Measurements from ENCODE around the gene AK5.
"Not testable (repeated sequence)": the region's sequence is repeated elsewhere in the genome, so short reads cannot be mapped to it uniquely, and the experiment has no call there.

The AK5 gene

DNA sequence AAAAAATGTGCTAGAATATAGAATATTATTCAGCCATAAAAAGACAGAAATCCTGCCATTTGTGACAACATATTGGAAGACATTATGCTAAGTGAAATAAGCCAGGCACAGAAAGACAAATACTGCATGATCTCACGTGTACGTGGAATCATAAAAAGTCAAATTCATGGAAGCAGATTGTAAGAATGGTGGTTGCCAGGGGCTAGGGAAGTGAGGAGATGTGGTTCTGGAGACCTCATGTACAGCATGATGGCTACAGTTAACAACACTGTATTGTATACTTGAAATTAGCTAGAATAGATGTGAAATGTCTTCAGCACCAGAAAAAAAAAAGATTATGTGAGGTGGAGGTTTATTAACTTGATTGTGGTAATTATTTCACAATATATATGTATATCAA lies 234.3 kb downstream of the AK5 start:
- no peak overlapping the region for H3K4me3 ChIP-seq (ENCODE audit: low read length)
- no peak for TF ChIP-seq ZNF274 (IDR thresholded peaks at IDR 0.05; ENCODE audit: low read depth, low read length)

DNA sequence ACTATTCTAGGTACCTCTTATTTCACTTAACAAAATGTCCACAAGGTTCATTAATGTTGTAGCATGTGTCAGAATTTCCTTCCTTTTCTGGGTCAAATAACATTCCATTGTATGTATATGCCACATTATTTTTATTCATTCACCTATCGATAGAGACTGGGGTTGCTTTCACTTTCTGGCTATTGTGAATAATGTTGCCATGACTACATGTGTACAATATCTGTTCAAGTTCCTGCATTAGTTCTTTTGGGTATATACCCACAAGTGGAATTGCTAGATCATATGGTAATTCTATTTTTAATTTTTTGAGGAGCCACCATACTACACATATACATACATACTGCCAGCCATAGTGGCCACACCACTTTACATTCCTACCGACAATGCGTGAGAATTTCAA lies 242.2 kb downstream of the AK5 start:
- no peak overlapping the region for H3K4me3 ChIP-seq (ENCODE audit: low read length)
- no peak for TF ChIP-seq ZNF274 (IDR thresholded peaks at IDR 0.05; ENCODE audit: low read depth, low read length)

- not testable (repeated sequence) for H3K4me3 ChIP-seq (ENCODE audit: low read length)
These were observed 249.3 kb downstream of the AK5 start for GRCh38 chr1:77531149-77531548.

DNA sequence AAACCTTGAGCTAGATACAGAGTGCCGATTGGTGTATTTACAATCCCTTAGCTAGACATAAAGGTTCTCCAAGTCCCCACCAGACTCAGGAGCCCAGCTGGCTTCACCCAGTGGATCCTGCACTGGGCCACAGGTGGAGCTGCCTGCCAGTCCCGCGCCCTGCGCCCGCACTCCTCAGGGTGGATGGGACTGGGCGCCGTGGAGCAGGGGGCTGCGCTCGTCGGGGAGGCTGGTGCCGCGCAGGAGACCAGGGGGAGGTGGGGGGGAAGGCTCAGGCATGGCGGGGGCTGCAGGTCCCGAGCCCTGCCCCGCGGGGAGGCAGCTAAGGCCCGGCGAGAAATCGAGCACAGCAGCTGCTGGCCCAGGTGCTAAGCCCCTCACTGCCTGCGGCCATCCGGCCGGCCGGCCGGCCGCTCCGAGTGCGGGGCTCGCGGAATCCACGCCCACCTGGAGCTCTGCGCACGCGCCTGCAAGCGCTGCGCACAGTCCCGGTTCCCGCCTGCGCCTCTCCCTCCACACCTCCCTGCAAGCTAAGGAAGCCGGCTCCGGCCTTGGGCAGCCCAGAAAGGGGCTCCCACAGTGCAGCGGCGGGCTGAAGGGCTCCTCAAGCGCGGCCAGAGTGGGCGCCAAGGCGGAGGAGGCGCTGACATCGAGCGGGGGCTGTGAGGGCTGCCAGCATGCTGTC lies 249.9 kb downstream of the AK5 start:
- not testable (repeated sequence) for H3K4me3 ChIP-seq (ENCODE audit: low read length)

DNA sequence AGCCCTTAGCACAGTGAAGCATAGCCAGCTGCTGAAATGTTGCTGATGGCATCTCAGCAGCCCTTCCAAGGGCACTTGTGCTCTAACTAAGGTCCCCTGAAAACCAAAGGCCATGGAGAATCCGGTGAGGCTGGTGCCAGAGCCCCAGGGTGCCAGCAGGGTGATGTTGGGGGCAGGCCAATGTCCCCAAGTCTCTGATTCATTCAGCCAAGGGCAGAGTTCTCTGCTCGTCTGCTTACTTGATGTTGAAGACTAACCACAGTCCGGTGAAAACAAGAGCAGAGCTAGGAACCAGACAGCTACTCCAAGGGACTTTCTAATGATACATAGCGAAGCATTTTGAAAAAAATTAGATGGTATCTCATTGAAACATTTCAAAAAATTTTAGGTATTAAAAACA lies 250.8 kb downstream of the AK5 start:
- TF ChIP-seq ZNF274 (IDR thresholded peaks at IDR 0.05; ENCODE audit: low read depth, low read length): no peak
- H3K4me3 ChIP-seq (ENCODE audit: low read length): no peak overlapping the region

GRCh38 chr1:77533660-77534305 lies 252.0 kb downstream of the AK5 start:
- no peak overlapping the region for H3K4me3 ChIP-seq (ENCODE audit: low read length)
- TF ChIP-seq ZNF274 (IDR thresholded peaks at IDR 0.05; ENCODE audit: low read depth, low read length): no peak

DNA sequence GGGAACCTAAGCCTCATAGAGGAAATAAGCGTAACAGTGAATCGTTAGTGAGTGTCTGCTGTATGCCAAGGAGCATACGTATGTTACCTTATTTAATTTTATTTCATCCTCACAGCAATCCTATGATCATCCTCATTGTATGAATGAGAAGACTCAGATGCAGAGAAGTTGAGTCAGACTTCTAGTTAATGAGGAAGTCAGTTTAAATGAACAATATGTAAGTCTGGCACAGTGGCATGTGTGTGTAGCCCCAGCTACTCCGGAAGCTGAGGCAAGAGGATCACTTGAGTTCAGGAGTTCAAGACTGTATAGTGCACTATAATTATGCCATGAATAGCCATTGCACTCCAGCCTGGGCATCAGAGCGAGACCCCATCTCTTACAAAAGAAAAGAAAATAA lies 252.6 kb downstream of the AK5 start:
- no peak for TF ChIP-seq ZNF274 (IDR thresholded peaks at IDR 0.05; ENCODE audit: low read depth, low read length)
- H3K4me3 ChIP-seq (ENCODE audit: low read length): no peak overlapping the region

DNA sequence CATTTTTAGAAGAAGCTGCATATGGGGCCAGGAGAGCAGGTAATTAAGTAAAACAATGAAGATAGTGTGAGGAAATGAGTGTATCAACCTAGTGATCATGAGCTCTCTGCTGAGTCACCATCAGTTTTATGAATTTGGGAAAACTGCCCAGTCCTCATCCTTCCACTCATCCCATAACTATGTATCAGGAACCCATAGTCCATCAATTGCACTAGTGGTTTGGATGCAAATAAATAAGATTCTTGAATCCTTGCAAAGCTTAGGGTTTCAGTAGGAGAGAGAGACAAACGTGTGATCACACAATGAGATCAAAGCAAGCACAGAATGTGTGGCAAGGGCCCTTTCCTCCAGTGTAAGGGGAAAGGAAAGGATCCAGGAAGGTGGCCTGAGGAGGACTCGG lies 255.0 kb downstream of the AK5 start:
- TF ChIP-seq ZNF274 (IDR thresholded peaks at IDR 0.05; ENCODE audit: low read depth, low read length): no peak
- no peak overlapping the region for H3K4me3 ChIP-seq (ENCODE audit: low read length)

DNA sequence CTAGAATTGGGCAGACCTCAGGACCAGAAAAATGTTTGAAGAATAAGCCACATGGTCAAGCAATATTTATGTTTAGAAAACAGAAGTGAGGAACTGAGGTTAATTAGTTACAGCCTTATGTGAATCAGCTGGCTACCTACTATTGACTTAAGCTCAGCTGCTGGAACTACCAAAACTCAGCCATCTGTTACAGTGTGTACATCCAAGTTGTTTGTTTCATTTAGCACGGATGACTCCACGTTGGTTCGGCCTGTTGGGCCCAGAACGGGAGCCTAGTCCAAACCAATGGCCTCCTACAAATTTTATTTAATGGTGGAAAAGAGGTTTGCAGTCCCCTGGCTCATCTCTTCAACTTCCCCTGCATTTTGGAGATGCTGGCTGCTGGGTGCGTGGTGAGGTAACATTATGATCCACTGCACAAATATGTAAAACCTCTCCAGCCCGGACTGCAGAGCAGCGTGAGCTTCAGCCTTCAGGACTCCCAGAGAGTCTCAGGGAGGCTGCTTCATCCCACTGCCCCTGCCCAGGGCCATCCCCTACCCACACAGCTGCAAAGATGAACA lies 257.2 kb downstream of the AK5 start:
- TF ChIP-seq ZNF274 (IDR thresholded peaks at IDR 0.05; ENCODE audit: low read depth, low read length): no peak
- H3K4me3 ChIP-seq (ENCODE audit: low read length): no peak overlapping the region

DNA sequence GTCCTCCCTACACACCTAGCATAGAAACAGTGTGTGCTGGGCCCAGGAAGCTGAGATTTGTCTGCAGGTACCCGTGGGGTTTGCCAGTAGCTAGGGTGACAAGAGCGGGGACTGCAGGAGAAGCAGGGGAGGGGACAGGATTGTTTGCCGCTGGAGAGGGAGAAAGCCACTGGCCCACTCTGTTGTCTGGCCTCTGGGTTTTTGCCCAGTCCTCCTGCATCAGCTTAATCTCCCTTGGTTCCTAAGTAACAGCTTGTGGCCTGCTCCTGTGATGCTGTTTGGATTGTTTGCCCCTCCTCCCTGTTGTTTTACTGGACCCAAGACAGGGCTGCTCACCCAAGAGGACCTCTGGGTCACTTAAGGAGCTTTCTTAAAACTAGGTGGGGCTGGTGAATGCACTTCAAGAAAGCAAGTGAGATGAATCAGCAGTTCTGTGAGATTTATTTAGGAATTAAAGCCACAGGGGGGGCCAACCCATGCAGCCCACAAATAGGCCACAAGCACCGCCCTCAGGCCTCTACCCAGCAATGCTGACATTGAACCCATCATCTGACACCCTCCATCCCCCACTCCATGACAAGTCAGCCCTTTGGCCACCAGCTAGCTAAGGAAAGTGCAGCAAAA lies 257.8 kb downstream of the AK5 start:
- H3K4me3 ChIP-seq (ENCODE audit: low read length): no peak overlapping the region
- no peak for TF ChIP-seq ZNF274 (IDR thresholded peaks at IDR 0.05; ENCODE audit: low read depth, low read length)

GRCh38 chr1:77540501-77541161 lies 258.8 kb downstream of the AK5 start:
- H3K4me3 ChIP-seq (ENCODE audit: low read length): no peak overlapping the region
- TF ChIP-seq ZNF274 (IDR thresholded peaks at IDR 0.05; ENCODE audit: low read depth, low read length): no peak

- H3K4me3 ChIP-seq (ENCODE audit: low read length): no peak overlapping the region
- no peak for TF ChIP-seq ZNF274 (IDR thresholded peaks at IDR 0.05; ENCODE audit: low read depth, low read length)
These were observed 259.3 kb downstream of the AK5 start for GRCh38 chr1:77541162-77541545.

GRCh38 chr1:77542813-77543420 lies 261.1 kb downstream of the AK5 start:
- H3K4me3 ChIP-seq (ENCODE audit: low read length): no peak overlapping the region
- TF ChIP-seq ZNF274 (IDR thresholded peaks at IDR 0.05; ENCODE audit: low read depth, low read length): no peak

- no peak for TF ChIP-seq ZNF274 (IDR thresholded peaks at IDR 0.05; ENCODE audit: low read depth, low read length)
- H3K4me3 ChIP-seq (ENCODE audit: low read length): no peak overlapping the region
These were observed 262.1 kb downstream of the AK5 start for GRCh38 chr1:77543822-77544448.
